Esophagus squamous epithelium (tissue), 4 donors: Measurements from ENCODE around the gene ZC2HC1B.

Experiments used
- POLR2A ChIP-seq, 4 donors: fragments of 450-650 bp; IDR thresholded peaks; one replicate each; pipeline ENCODE4 v1.6.1; 2017; ENCODE audit warnings: antibody characterized with exemption in 4 of 4, mild to moderate bottlenecking in 4 of 4, moderate library complexity in 3 of 4
- TF ChIP-seq, protein P1 (sequence below), 6 experiments: fragments of 450-650 bp in 4 of 6; fragments of 200-600 bp in 2 of 6; sonication (generic) in 2 of 6; IDR thresholded peaks; one replicate each; pipeline ENCODE4 v1.5.1; 2016 to 2019; ENCODE audit warnings: antibody characterized with exemption in 6 of 6, mild to moderate bottlenecking in 4 of 6, moderate library complexity in 4 of 6

DNA sequence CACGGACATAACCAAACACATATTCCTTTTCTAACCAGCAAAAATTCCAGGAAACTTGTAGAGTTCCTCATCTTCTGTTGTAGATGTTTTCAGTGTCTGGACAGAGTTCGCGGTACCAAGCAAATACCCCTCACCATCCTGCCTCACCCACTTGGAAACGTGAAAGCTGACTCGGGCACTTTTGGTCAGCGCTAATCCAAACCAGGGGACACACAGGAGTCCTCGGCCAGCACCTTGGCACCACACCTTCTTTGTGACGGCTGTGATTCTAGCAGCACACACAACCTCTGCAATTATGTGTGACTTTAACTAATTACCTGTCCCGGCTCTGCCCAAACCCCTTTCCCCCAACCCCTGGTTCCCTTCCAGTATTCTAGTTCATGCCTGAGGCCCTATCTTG is 85.7 kb downstream of the ZC2HC1B start:
- TF ChIP-seq, protein P1, sequence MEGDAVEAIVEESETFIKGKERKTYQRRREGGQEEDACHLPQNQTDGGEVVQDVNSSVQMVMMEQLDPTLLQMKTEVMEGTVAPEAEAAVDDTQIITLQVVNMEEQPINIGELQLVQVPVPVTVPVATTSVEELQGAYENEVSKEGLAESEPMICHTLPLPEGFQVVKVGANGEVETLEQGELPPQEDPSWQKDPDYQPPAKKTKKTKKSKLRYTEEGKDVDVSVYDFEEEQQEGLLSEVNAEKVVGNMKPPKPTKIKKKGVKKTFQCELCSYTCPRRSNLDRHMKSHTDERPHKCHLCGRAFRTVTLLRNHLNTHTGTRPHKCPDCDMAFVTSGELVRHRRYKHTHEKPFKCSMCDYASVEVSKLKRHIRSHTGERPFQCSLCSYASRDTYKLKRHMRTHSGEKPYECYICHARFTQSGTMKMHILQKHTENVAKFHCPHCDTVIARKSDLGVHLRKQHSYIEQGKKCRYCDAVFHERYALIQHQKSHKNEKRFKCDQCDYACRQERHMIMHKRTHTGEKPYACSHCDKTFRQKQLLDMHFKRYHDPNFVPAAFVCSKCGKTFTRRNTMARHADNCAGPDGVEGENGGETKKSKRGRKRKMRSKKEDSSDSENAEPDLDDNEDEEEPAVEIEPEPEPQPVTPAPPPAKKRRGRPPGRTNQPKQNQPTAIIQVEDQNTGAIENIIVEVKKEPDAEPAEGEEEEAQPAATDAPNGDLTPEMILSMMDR (IDR thresholded peaks at IDR 0.05) = no peak
- no peak for TF ChIP-seq POLR2A (IDR thresholded peaks at IDR 0.05)
